ENCODE measurements around the gene KIR3DL3.
"Not testable (repeated sequence)": the region's sequence is repeated elsewhere in the genome, so short reads cannot be mapped to it uniquely, and the experiment has no call there.

Gene KIR3DL3

DNA sequence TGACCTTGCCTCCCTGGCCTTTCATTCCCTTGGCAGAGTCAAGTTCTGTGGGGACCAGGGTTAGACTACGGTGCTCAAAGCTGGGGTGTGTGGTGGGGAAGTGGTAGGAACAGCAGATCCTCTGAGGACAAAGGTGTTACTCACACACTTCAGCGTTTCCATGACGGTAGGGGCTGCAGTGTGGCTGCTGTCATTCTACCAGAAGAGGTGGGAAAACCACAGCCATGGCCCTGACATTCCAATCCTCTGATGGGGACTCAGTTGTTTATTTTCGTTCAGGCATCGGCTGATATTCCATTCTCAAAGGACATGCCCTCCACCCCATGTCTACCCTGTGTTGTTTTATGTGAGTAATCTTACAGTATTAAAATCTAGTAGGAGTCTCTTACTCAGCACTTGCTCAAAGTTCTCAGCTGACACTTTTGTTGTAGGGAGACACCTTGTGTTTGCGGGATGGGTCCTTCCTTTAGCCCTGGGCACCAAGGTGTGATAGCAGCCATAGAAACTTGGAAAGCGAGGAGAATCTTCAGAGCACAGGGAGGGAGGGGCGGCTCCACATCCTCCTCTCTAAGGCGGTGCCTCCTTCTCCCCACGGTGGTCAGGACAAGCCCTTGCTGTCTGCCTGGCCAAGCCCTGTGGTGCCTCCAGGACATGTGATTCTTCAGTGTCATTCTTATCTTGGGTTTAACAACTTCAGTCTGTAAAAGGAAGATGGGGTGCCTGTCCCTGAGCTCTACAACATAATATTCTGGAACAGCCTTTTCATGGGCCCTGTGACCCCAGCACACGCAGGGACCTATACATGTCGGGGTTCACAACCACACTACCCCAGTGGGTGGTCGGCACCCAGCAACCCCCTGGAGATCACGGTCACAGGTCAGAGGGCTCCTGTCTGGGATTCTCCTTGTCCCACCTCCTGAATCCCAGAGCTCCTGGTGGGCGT, 47.0 kb downstream of the KIR3DL3 start:
- DNase-seq (ENCODE audit: insufficient read length, low spot score); FAIRE-seq: not testable (repeated sequence)

DNA sequence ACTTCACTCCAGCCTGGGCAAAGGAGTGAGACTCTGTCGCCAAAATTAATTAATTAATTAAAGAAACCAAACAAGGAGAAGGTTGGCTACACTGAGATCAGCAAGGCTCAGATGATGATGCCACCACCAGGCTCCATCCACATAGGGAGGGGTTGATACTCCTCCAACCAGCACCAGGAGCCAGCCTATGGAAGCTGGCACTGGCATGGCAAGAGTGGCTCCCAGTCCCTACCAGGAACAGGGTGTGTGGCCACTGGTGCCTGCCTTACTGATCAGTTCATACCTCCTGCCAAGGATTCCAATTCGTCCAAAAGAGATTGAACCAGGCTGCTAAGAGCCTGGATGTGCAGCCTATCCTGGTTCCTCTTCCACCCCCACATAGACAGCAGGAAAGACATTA, 48.4 kb downstream of the KIR3DL3 start:
- not testable (repeated sequence) for FAIRE-seq; DNase-seq (ENCODE audit: insufficient read length, low spot score)

DNA sequence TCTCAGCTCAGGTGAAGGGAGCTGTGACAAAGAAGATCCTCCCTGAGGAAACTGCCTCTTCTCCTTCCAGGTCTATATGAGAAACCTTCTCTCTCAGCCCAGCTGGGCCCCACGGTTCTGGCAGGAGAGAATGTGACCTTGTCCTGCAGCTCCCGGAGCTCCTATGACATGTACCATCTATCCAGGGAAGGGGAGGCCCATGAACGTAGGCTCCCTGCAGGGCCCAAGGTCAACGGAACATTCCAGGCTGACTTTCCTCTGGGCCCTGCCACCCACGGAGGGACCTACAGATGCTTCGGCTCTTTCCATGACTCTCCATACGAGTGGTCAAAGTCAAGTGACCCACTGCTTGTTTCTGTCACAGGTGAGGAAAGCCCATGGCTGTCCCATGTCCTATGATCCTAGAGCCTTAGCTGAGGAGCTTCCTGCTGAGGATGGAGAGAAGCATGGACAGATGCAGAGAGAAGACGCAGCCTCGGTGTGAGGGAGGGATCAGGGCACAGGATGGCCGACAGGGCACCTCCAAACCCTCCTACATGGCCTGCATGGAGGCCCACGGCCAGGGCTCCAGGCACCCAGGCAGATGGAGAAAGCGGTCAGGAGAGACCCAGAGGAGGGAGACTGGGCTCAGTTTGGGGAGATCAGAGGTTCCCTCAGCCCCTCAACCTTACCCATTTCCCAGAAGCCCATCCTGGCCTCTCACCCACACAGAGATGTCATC, 51.0 kb downstream of the KIR3DL3 start:
- DNase-seq (ENCODE audit: insufficient read length, low spot score); FAIRE-seq: not testable (repeated sequence)

DNA sequence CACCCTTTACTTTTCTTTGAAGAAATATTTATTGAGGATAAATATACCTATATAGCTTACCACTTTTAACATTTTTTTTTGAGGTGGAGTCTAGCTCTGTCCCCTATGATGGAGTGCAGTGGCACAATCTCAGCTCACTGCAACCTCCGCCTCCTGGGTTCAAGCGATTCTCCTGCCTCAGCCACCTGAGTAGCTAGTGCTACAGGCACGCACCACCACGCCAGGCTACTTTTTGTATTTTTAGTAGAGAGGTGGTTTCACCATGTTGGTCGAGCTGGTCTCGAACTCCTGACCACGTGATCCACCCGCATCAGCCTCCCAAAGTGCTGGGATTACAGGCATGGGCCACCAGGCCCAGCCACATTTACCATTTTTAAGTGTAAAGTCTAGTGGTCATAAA, 51.6 kb downstream of the KIR3DL3 start:
- not testable (repeated sequence) for DNase-seq (ENCODE audit: insufficient read length, low spot score); FAIRE-seq

DNA sequence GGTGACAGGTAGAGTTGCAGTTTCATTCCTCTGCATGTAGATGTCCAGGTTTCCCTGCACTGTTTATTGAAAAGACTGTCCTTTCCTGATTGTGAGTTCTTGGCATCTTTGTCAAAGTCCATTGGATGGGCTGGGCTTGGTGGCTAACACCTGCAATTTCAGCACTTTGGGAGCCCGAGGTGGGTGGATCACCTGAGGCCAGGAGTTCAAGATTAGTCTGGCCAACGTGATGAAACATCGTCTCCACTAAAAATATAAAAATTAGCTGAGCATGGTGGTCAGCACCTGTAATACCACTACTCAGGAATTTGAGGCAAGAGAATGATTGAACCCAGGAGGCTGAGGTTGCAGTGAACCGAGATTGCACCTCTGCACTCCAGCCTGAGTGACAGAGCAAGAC, 53.6 kb downstream of the KIR3DL3 start:
- not testable (repeated sequence) for FAIRE-seq; DNase-seq (ENCODE audit: insufficient read length, low spot score)

DNA sequence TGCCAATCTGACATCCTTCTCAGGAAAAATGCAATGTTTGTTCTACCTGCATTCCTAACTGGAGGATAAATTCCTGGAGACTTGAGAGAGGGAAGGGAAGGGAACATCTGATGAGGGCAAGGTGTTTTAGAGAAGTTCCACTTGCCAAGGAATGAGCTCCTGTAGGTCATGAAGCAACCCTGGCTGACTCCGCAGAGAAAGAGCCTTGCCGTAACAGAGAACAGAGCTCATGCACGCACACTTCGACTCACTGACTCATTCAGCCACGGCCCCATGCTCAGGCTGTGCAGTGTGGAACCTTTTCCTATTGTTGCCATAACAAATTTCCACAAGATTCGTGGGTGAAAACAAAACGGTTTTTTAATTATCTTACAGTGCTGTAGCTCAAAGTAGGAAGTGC, 54.7 kb downstream of the KIR3DL3 start:
- DNase-seq (ENCODE audit: insufficient read length, low spot score); FAIRE-seq: not testable (repeated sequence)

DNA sequence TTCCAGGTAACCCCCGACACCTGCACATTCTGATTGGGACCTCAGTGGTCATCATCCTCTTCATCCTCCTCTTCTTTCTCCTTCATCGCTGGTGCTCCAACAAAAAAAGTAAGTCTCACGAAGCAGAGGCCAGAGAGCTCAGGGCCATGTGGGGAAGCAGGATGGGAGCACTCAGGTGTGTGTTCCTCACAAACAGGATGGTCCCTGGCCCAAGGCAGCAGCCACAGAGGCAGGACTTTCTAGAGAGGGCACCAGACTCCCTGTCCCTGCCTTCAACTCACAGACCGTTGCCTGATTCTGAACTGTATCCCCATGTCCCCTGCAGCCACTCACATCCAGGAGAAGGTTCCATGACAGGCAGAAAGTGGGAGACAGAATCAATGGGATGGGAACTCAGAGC, 58.7 kb downstream of the KIR3DL3 start:
- DNase-seq (ENCODE audit: insufficient read length, low spot score); FAIRE-seq: not testable (repeated sequence)

Data from D721Med (cell line).